NCI-H2081 treated with DMSO at 0.1 percent for 48 hours (cell line): ENCODE results near the gene SLC25A46.
"Not testable (repeated sequence)": the region's sequence is repeated elsewhere in the genome, so short reads cannot be mapped to it uniquely, and the experiment has no call there.

Source experiments
- DNase-seq: peaks from one replicate; lab custom pipeline; 2025; lab: John Stamatoyannopoulos, UW

SLC25A46 gene

GRCh38 chr5:110738812-110739651 is at the start of gene SLC25A46:
Gene SLC25A46 (plus strand): TSS chr5:110739007. CDS start chr5:110739120, 113 bp downstream.
- DNase-seq, result peak; percentile 39

- not testable (repeated sequence) for DNase-seq
Measured at GRCh38 chr5:110690587-110690986, 48.2 kb upstream of the SLC25A46 start.

- DNase-seq, result not testable (repeated sequence)
Measured at GRCh38 chr5:110692669-110693068, 46.1 kb upstream of the SLC25A46 start.

GRCh38 chr5:110702300-110702699 is 36.5 kb upstream of the SLC25A46 start:
- no peak for DNase-seq

GRCh38 chr5:110702704-110703103 is 36.1 kb upstream of the SLC25A46 start:
- no peak for DNase-seq

GRCh38 chr5:110703481-110703880 is 35.3 kb upstream of the SLC25A46 start:
- no peak for DNase-seq

- no peak for DNase-seq
Measured at GRCh38 chr5:110705349-110705748, 33.5 kb upstream of the SLC25A46 start.

GRCh38 chr5:110707260-110707844 is 31.5 kb upstream of the SLC25A46 start:
- no peak for DNase-seq

GRCh38 chr5:110716247-110717245 is 22.3 kb upstream of the SLC25A46 start:
- DNase-seq, result no peak

GRCh38 chr5:110718311-110718710 is 20.5 kb upstream of the SLC25A46 start:
- no peak for DNase-seq

GRCh38 chr5:110726249-110727024 is 12.4 kb upstream of the SLC25A46 start, which contains the start of gene TMEM232:
Gene TMEM232 (minus strand): TSS chr5:110726671. CDS start chr5:110667352, 59,319 bp downstream.
- peak; percentile 35 for DNase-seq

GRCh38 chr5:110727025-110727314 is 11.8 kb upstream of the SLC25A46 start:
- DNase-seq, result no peak

GRCh38 chr5:110731499-110731898 is 7.3 kb upstream of the SLC25A46 start:
- DNase-seq, result not testable (repeated sequence)

GRCh38 chr5:110734101-110734500 is 4.7 kb upstream of the SLC25A46 start:
- DNase-seq, result no peak

GRCh38 chr5:110735556-110735955 is 3.3 kb upstream of the SLC25A46 start:
- DNase-seq, result no peak

- no peak for DNase-seq
Measured at GRCh38 chr5:110736753-110737152, 2.1 kb upstream of the SLC25A46 start.

GRCh38 chr5:110738503-110738811 is 350 bp upstream of the SLC25A46 start:
- no peak for DNase-seq

GRCh38 chr5:110751902-110752762 is 13.3 kb downstream of the SLC25A46 start:
- no peak for DNase-seq

- DNase-seq, result no peak
Measured at GRCh38 chr5:110752953-110753352, 14.1 kb downstream of the SLC25A46 start.

- DNase-seq, result no peak
Measured at GRCh38 chr5:110753600-110753999, 14.8 kb downstream of the SLC25A46 start.

- no peak for DNase-seq
Measured at GRCh38 chr5:110754181-110754580, 15.4 kb downstream of the SLC25A46 start.
